Astrocyte (in vitro differentiated cells and primary cell): Measurements from ENCODE around the gene EVA1C. TPM values are rescaled to one million over a fixed set of nuclear protein-coding genes. Genes with fewer than 3 reads are reported as not detected.

Experiments used
- DNase-seq: peaks from one replicate; pipeline ENCODE4 v3.0.0-alpha.2; 2010; ENCODE audit warnings: low read depth
- FAIRE-seq: peaks from 2 replicates; lab custom pipeline; 2011; peaks lifted over from hg19 to GRCh38; lab: Jason Lieb, UNC
- H2AFZ ChIP-seq: 2 replicates; pipeline ENCODE4 v1.6.0; 2012; ENCODE audit warnings: low read depth, low read length, inconsistent platforms
- H3K27ac ChIP-seq: 2 replicates; pipeline ENCODE4 v1.5.1; 2011; ENCODE audit warnings: low read depth, low read length, inconsistent platforms
- H3K27me3 ChIP-seq: 2 replicates; pipeline ENCODE4 v1.6.0; 2011; ENCODE audit warnings: low read length, inconsistent platforms; ENCODE audit not compliant: insufficient read depth
- H3K36me3 ChIP-seq: 2 replicates; pipeline ENCODE4 v1.5.1; 2011; ENCODE audit warnings: low read length, inconsistent platforms; ENCODE audit not compliant: insufficient read depth
- H3K4me1 ChIP-seq: 2 replicates; pipeline ENCODE4 v1.5.1; 2011; ENCODE audit warnings: low read length, inconsistent platforms; ENCODE audit not compliant: insufficient read depth
- H3K4me2 ChIP-seq: 2 replicates; pipeline ENCODE4 v1.6.0; 2012; ENCODE audit warnings: low read length, inconsistent platforms
- H3K4me3 ChIP-seq: 2 replicates; pipeline ENCODE4 v1.5.1; 2011; ENCODE audit warnings: low read depth, mild to moderate bottlenecking, low read length, inconsistent platforms; ENCODE audit not compliant: insufficient read depth
- H3K79me2 ChIP-seq: 2 replicates; pipeline ENCODE4 v1.6.0; 2012; ENCODE audit warnings: mild to moderate bottlenecking, low read length, inconsistent platforms; ENCODE audit not compliant: insufficient read depth
- H3K9ac ChIP-seq: 2 replicates; pipeline ENCODE4 v1.6.0; 2012; ENCODE audit warnings: mild to moderate bottlenecking, low read length, inconsistent platforms
- H3K9me3 ChIP-seq: 2 replicates; pipeline ENCODE4 v1.5.1; 2012; ENCODE audit warnings: low read depth, mild to moderate bottlenecking, low read length, inconsistent platforms; ENCODE audit not compliant: insufficient read depth
- H4K20me1 ChIP-seq: 2 replicates; pipeline ENCODE4 v1.6.0; 2012; ENCODE audit warnings: low read length, inconsistent platforms; ENCODE audit not compliant: insufficient read depth
- H3K27ac Mint-ChIP-seq: one replicate; pipeline ENCODE4 v1.8.0; 2021; ENCODE audit warnings: mild to moderate bottlenecking, mixed read lengths; ENCODE audit not compliant: unreplicated experiment
- H3K27me3 Mint-ChIP-seq: one replicate; pipeline ENCODE4 v1.8.0; 2021; ENCODE audit warnings: low read depth, mixed read lengths; ENCODE audit not compliant: unreplicated experiment
- H3K36me3 Mint-ChIP-seq: one replicate; pipeline ENCODE4 v1.8.0; 2021; ENCODE audit warnings: low read depth, mixed read lengths; ENCODE audit not compliant: unreplicated experiment
- H3K4me1 Mint-ChIP-seq: one replicate; pipeline ENCODE4 v1.8.0; 2021; ENCODE audit warnings: low read depth, mixed read lengths; ENCODE audit not compliant: unreplicated experiment
- H3K4me3 Mint-ChIP-seq: one replicate; pipeline ENCODE4 v1.8.0; 2021; ENCODE audit warnings: mild to moderate bottlenecking, moderate library complexity, mixed read lengths; ENCODE audit not compliant: unreplicated experiment
- H3K9me3 Mint-ChIP-seq: one replicate; pipeline ENCODE4 v1.8.0; 2021; ENCODE audit warnings: mild to moderate bottlenecking, mixed read lengths; ENCODE audit not compliant: unreplicated experiment
- EZH2 ChIP-seq: IDR thresholded peaks from 2 replicates; pipeline ENCODE4 v1.6.1; 2012; ENCODE audit warnings: mild to moderate bottlenecking, low read length, inconsistent platforms; ENCODE audit not compliant: insufficient read depth
- total RNA-seq: library from RNA; stranded (reverse); gene quantifications from 2 replicates; pipeline ENCODE4 v1.2.1, GENCODE V29; 2021
- TF ChIP-seq, protein P1 (sequence below): IDR thresholded peaks from 2 replicates; pipeline ENCODE4 v1.5.1; 2011; ENCODE audit warnings: low read depth, mild to moderate bottlenecking, inconsistent platforms, low read length, moderate library complexity; ENCODE audit not compliant: insufficient read depth

EVA1C gene
- total RNA-seq, 1 donor from 2014 or later: not detected

GRCh38 chr21:32452641-32453040, 40.1 kb downstream of the EVA1C start:
- Histone ChIP-seq H3K36me3 (no peaks in the 10 kb centered on the region), H3K4me1 (peaks cover 27% of the 10 kb centered on the region), H3K27me3 (no peaks in the 10 kb centered on the region), H3K9ac (no peak overlapping the region), H3K4me3 (no peak overlapping the region), H3K4me2 (no peak overlapping the region), H2AFZ (no peak overlapping the region), H3K79me2 (no peaks in the 10 kb centered on the region), H4K20me1 (no peaks in the 10 kb centered on the region), H3K9me3 (no peaks in the 10 kb centered on the region), H3K27ac (no peak overlapping the region)
- Mint-ChIP-seq H3K9me3 (peaks cover 7% of the 10 kb centered on the region), H3K27me3 (peaks cover 4% of the 10 kb centered on the region), H3K4me3 (no peak overlapping the region), H3K36me3 (no peaks in the 10 kb centered on the region), H3K27ac (no peak overlapping the region), H3K4me1 (peaks cover 11% of the 10 kb centered on the region)
- DNase-seq (no peak), FAIRE-seq (no peak)
- no peak for TF ChIP-seq EZH2
- TF ChIP-seq, protein P1, sequence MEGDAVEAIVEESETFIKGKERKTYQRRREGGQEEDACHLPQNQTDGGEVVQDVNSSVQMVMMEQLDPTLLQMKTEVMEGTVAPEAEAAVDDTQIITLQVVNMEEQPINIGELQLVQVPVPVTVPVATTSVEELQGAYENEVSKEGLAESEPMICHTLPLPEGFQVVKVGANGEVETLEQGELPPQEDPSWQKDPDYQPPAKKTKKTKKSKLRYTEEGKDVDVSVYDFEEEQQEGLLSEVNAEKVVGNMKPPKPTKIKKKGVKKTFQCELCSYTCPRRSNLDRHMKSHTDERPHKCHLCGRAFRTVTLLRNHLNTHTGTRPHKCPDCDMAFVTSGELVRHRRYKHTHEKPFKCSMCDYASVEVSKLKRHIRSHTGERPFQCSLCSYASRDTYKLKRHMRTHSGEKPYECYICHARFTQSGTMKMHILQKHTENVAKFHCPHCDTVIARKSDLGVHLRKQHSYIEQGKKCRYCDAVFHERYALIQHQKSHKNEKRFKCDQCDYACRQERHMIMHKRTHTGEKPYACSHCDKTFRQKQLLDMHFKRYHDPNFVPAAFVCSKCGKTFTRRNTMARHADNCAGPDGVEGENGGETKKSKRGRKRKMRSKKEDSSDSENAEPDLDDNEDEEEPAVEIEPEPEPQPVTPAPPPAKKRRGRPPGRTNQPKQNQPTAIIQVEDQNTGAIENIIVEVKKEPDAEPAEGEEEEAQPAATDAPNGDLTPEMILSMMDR: no peak

GRCh38 chr21:32455548-32455947, 43.0 kb downstream of the EVA1C start:
- Histone ChIP-seq H3K27ac (no peak overlapping the region), H3K9ac (no peak overlapping the region), H4K20me1 (no peaks in the 10 kb centered on the region), H3K4me1 (peaks cover 27% of the 10 kb centered on the region), H2AFZ (no peak overlapping the region), H3K4me3 (no peak overlapping the region), H3K9me3 (no peaks in the 10 kb centered on the region), H3K36me3 (no peaks in the 10 kb centered on the region), H3K4me2 (no peak overlapping the region), H3K27me3 (no peaks in the 10 kb centered on the region), H3K79me2 (no peaks in the 10 kb centered on the region)
- Mint-ChIP-seq H3K4me1 (peaks cover 13% of the 10 kb centered on the region), H3K27me3 (peaks cover 2% of the 10 kb centered on the region), H3K4me3 (no peak overlapping the region), H3K27ac (no peak overlapping the region), H3K36me3 (no peaks in the 10 kb centered on the region), H3K9me3 (peaks cover 7% of the 10 kb centered on the region)
- FAIRE-seq (no peak), DNase-seq (no peak)
- TF ChIP-seq, protein P1: no peak
- no peak for TF ChIP-seq EZH2

GRCh38 chr21:32456497-32456918, 44.0 kb downstream of the EVA1C start:
- H3K27ac ChIP-seq: peak overlapping the region; percentile 60
- H3K9ac ChIP-seq: peak overlapping the region; percentile 59
- H4K20me1 ChIP-seq: no peaks in the 10 kb centered on the region
- H3K36me3 ChIP-seq: no peaks in the 10 kb centered on the region
- no peak overlapping the region for H3K4me3 Mint-ChIP-seq
- no peaks in the 10 kb centered on the region for H3K27me3 ChIP-seq
- H3K4me2 ChIP-seq: peak overlapping the region; percentile 47
- peak; percentile 76 for DNase-seq
- peaks cover 2% of the 10 kb centered on the region for H3K27me3 Mint-ChIP-seq
- no peaks in the 10 kb centered on the region for H3K9me3 ChIP-seq
- no peaks in the 10 kb centered on the region for H3K79me2 ChIP-seq
- H3K4me3 ChIP-seq: no peak overlapping the region
- FAIRE-seq: peak; percentile 32
- H3K9me3 Mint-ChIP-seq: peaks cover 7% of the 10 kb centered on the region
- H2AFZ ChIP-seq: peak overlapping the region; percentile 50
- no peaks in the 10 kb centered on the region for H3K36me3 Mint-ChIP-seq
- H3K4me1 Mint-ChIP-seq: peaks cover 9% of the 10 kb centered on the region
- TF ChIP-seq EZH2: no peak
- TF ChIP-seq, protein P1: no peak
- H3K4me1 ChIP-seq: peaks cover 20% of the 10 kb centered on the region
- H3K27ac Mint-ChIP-seq: no peak overlapping the region
